HEK293 (cell line): ENCODE measurements around the gene FRMD6.

Experiments used
- HOXA7 ChIP-seq: sonication (generic); formaldehyde crosslinking; IDR thresholded peaks from 2 replicates; pipeline ENCODE4 v1.8.1; 2022; ENCODE audit warnings: missing genetic modification reagents, borderline replicate concordance
- ZNF324 ChIP-seq: fragments of 450-650 bp; formaldehyde crosslinking; IDR thresholded peaks from 2 replicates; pipeline ENCODE4 v1.5.1; 2016; ENCODE audit warnings: missing biosample characterization, missing genetic modification characterization
- ZNF837 ChIP-seq: fragments of 450-650 bp; formaldehyde crosslinking; IDR thresholded peaks from 2 replicates; pipeline ENCODE4 v1.5.1; 2016; ENCODE audit warnings: missing biosample characterization, missing genetic modification characterization
- TF ChIP-seq, protein P1 (sequence below): fragments of 450-650 bp; formaldehyde crosslinking; IDR thresholded peaks from 2 replicates; pipeline ENCODE4 v1.5.1; 2016; ENCODE audit warnings: missing biosample characterization, missing genetic modification characterization
- TF ChIP-seq, protein P2 (sequence below): fragments of 450-650 bp; formaldehyde crosslinking; IDR thresholded peaks from 2 replicates; pipeline ENCODE4 v1.5.1; 2016; ENCODE audit warnings: missing biosample characterization, missing genetic modification characterization

DNA sequence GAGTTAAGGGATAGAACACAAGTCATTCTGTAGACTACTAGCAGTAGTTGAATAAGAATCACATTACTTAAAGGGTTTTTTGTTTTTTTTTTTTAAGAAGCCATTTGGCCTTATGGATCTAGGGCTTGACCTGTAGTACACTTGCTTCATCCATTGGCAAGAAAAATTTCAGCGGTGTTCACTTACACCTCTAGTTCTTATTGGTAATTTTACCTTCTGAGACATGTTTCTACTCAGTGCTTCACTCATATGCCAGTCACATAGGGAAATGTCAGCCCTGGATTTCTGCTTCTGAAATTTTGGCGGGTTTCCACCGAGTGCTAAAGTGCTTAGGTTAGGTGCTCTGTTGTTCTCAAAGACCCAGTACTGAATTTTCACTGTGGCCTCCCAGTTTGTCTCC, 72.9 kb downstream of the FRMD6 start:
- TF ChIP-seq, protein P1, sequence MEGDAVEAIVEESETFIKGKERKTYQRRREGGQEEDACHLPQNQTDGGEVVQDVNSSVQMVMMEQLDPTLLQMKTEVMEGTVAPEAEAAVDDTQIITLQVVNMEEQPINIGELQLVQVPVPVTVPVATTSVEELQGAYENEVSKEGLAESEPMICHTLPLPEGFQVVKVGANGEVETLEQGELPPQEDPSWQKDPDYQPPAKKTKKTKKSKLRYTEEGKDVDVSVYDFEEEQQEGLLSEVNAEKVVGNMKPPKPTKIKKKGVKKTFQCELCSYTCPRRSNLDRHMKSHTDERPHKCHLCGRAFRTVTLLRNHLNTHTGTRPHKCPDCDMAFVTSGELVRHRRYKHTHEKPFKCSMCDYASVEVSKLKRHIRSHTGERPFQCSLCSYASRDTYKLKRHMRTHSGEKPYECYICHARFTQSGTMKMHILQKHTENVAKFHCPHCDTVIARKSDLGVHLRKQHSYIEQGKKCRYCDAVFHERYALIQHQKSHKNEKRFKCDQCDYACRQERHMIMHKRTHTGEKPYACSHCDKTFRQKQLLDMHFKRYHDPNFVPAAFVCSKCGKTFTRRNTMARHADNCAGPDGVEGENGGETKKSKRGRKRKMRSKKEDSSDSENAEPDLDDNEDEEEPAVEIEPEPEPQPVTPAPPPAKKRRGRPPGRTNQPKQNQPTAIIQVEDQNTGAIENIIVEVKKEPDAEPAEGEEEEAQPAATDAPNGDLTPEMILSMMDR (tag by site-specific recombination), result no peak
- no peak for TF ChIP-seq ZNF837 (tag by site-specific recombination)
- no peak for TF ChIP-seq HOXA7 (CRISPR knock-in tag)
- TF ChIP-seq, protein P2, sequence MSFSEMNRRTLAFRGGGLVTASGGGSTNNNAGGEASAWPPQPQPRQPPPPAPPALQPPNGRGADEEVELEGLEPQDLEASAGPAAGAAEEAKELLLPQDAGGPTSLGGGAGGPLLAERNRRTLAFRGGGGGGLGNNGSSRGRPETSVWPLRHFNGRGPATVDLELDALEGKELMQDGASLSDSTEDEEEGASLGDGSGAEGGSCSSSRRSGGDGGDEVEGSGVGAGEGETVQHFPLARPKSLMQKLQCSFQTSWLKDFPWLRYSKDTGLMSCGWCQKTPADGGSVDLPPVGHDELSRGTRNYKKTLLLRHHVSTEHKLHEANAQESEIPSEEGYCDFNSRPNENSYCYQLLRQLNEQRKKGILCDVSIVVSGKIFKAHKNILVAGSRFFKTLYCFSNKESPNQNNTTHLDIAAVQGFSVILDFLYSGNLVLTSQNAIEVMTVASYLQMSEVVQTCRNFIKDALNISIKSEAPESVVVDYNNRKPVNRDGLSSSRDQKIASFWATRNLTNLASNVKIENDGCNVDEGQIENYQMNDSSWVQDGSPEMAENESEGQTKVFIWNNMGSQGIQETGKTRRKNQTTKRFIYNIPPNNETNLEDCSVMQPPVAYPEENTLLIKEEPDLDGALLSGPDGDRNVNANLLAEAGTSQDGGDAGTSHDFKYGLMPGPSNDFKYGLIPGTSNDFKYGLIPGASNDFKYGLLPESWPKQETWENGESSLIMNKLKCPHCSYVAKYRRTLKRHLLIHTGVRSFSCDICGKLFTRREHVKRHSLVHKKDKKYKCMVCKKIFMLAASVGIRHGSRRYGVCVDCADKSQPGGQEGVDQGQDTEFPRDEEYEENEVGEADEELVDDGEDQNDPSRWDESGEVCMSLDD, result no peak
- no peak for TF ChIP-seq ZNF324 (tag by site-specific recombination)
